Lower lobe of right lung (tissue), 2 donors: Measurements from ENCODE around the gene MCRIP2. TPM values are rescaled to one million over a fixed set of nuclear protein-coding genes. Genes with fewer than 3 reads are reported as not detected.

Experiments
- ATAC-seq, 2 donors: fragments of 200-7000 bp; cut with Tn5 transposase; one replicate each; pipeline ENCODE4 v1.9.1; 2020 to 2022; ENCODE audit warnings: mild to moderate bottlenecking in 2 of 2, moderate library complexity in 2 of 2
- DNase-seq: peaks from one replicate; pipeline ENCODE4 v3.0.0-alpha.2; 2020
- H3K27ac ChIP-seq: fragments of 200-600 bp; one replicate; pipeline ENCODE4 v1.8.0; 2022
- H3K27me3 ChIP-seq: fragments of 200-600 bp; one replicate; pipeline ENCODE4 v1.8.0; 2022; ENCODE audit warnings: low read depth
- H3K36me3 ChIP-seq: fragments of 200-600 bp; one replicate; pipeline ENCODE4 v1.8.0; 2022; ENCODE audit warnings: mild to moderate bottlenecking
- H3K4me1 ChIP-seq: fragments of 200-600 bp; one replicate; pipeline ENCODE4 v1.8.0; 2022
- H3K4me3 ChIP-seq: fragments of 200-600 bp; one replicate; pipeline ENCODE4 v1.8.0; 2022; ENCODE audit warnings: mild to moderate bottlenecking
- H3K9me3 ChIP-seq: fragments of 200-600 bp; one replicate; pipeline ENCODE4 v1.8.0; 2022
- CTCF ChIP-seq: fragments of 200-600 bp; IDR thresholded peaks from one replicate; pipeline ENCODE4 v1.8.0; 2022; ENCODE audit warnings: antibody characterized with exemption, mild to moderate bottlenecking
- intact Hi-C: fragments of 100-400 bp; cut with DNase I; formaldehyde crosslinking; loops from one replicate; pipeline ENCODE4 v1.11.0; 2022
- total RNA-seq: library from RNA; stranded (reverse); fragmentation: NEBNext Ultra II Directional; extraction: Animal tissue kit (Norgen Biotek cat#: 25700); gene quantifications from one replicate; pipeline ENCODE4 v1.2.1, GENCODE V29; 2021
- donor health status: DM: no; HTN: yes; CAD: no; lungs with severe emphysema.

Gene MCRIP2
- total RNA-seq, 1 donor from 2014 or later = 47.7 TPM

DNA sequence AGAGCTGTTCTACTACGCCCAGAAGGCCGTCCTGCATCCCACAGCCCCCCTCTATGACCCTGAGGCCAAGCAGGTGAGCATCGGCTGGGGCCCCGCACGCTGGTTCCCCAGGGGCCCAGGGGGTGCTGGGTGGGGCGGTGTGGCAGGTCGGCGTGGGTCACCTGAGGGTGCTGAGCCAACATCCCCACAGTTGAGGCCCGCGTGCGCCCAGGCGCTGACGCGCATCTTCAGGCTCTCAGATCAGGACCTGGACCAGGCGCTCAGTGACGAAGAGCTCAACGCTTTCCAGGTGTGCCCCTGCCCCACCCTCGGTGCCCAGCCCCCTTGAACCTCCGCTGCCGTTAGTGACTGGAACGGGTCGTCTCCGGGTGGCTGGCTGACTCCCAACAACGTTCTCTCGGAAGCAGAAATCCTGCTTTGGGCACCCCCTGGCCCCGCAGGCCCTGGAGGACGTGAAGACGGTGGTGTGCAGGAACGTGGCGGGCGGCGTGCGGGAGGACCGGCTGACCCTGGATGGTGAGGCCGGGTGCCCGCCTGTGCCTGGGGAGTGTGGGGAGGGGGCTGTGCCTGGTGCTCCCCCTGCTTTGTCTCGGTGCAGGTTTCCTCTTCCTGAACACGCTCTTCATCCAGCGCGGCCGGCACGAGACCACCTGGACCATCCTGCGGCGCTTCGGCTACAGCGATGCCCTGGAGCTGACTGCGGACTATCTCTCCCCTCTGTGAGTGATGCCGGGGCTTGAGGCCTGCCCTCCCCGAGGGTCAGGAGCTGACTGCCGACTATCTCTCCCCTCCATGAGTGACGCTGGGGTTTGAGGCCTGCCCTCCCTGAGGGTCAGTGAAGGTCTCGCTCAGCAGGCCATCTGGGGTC, 29.1 kb downstream of the MCRIP2 start:
- no peak overlapping the region for H3K4me3 ChIP-seq
- H3K27me3 ChIP-seq = no peaks in the 10 kb centered on the region
- peaks cover 29% of the 10 kb centered on the region for H3K4me1 ChIP-seq
- H3K36me3 ChIP-seq = peaks cover 49% of the 10 kb centered on the region
- TF ChIP-seq CTCF = no peak
- DNase-seq (no peak), ATAC-seq (no peak)
- intact Hi-C loops = no loop called here
- H3K9me3 ChIP-seq = no peaks in the 10 kb centered on the region
- H3K27ac ChIP-seq = no peak overlapping the region

DNA sequence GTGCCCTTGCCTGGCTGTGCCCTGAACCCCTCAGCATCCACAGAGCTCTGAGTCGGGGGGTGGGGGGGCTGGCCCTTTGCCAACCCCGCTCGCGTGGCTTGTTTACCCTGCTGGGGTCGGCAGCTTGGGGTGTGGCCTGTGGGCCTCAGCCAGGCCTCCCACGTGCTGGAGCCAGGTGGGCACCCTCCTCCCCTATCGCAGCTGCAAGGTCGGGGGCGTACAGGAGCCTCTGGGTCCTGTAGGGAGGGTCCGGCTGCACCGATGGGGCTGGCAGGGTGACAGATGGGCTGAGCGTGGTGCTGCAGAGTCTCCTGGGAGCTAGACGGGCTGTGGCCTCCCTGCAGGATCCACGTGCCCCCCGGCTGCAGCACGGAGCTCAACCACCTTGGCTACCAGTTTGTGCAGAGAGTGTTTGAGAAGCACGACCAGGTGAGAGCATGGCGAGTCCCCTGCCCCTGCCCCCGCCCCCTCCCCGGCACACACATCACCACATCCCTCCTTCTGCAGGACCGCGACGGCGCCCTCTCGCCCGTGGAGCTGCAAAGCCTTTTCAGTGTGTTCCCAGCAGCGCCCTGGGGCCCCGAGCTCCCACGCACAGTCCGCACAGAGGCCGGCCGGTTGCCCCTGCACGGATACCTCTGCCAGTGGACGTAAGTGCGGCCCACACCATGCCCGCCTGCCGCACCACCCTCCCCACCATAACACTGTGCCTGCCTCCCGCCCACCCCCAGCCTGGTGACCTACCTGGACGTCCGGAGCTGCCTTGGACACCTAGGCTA, 29.9 kb downstream of the MCRIP2 start:
- Histone ChIP-seq H3K27ac (no peak overlapping the region), H3K27me3 (peaks cover 4% of the 10 kb centered on the region), H3K36me3 (peaks cover 49% of the 10 kb centered on the region), H3K4me1 (peaks cover 29% of the 10 kb centered on the region), H3K4me3 (no peak overlapping the region), H3K9me3 (no peaks in the 10 kb centered on the region)
- intact Hi-C loops = no loop called here
- ATAC-seq = no peak
- DNase-seq = no peak
- TF ChIP-seq CTCF = no peak

DNA sequence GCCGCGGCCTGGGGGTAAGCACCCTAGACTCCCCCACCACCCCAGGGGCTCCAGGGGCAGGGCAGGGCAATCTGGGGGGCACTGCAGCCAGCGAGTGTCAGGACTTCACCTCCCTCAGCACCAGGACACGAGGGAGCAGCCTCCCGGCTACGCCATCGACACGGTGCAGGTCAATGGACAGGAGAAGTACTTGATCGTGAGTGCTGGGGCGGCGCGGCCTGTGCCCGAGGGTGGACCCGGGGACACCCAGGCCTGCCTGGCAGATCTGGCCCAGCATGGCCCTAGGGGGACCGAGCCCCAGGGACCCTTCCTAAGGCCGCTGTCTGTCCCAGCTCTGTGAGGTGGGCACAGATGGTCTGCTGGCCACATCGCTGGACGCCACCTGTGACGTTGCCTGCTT, 30.7 kb downstream of the MCRIP2 start:
- Histone ChIP-seq H3K27ac (no peak overlapping the region), H3K36me3 (peaks cover 49% of the 10 kb centered on the region), H3K9me3 (no peaks in the 10 kb centered on the region), H3K4me1 (peaks cover 26% of the 10 kb centered on the region), H3K4me3 (no peak overlapping the region), H3K27me3 (peaks cover 11% of the 10 kb centered on the region)
- intact Hi-C loops = no loop called here
- no peak for DNase-seq
- no peak for TF ChIP-seq CTCF
- ATAC-seq = no peak

GRCh38 chr16:672851-673250, 31.2 kb downstream of the MCRIP2 start:
- Histone ChIP-seq H3K36me3 (peaks cover 49% of the 10 kb centered on the region), H3K4me3 (no peak overlapping the region), H3K27ac (no peak overlapping the region), H3K27me3 (peaks cover 11% of the 10 kb centered on the region), H3K4me1 (peaks cover 22% of the 10 kb centered on the region), H3K9me3 (no peaks in the 10 kb centered on the region)
- TF ChIP-seq CTCF = no peak
- ATAC-seq = no peak
- no peak for DNase-seq
- intact Hi-C loops = no loop called here

GRCh38 chr16:673399-673991, 31.9 kb downstream of the MCRIP2 start:
- Histone ChIP-seq H3K4me1 (peaks cover 21% of the 10 kb centered on the region), H3K27ac (no peak overlapping the region), H3K9me3 (no peaks in the 10 kb centered on the region), H3K36me3 (peaks cover 49% of the 10 kb centered on the region), H3K27me3 (peaks cover 11% of the 10 kb centered on the region), H3K4me3 (no peak overlapping the region)
- intact Hi-C loops = no loop called here
- ATAC-seq = no peak
- DNase-seq = no peak
- TF ChIP-seq CTCF = no peak
